Measurements from ENCODE around the gene AGBL2. TPM values are rescaled to one million over a fixed set of nuclear protein-coding genes. Genes with fewer than 3 reads are reported as not detected.

The AGBL2 gene
- total RNA-seq, 1 experiment from 2014 or later: 3.0 TPM

DNA sequence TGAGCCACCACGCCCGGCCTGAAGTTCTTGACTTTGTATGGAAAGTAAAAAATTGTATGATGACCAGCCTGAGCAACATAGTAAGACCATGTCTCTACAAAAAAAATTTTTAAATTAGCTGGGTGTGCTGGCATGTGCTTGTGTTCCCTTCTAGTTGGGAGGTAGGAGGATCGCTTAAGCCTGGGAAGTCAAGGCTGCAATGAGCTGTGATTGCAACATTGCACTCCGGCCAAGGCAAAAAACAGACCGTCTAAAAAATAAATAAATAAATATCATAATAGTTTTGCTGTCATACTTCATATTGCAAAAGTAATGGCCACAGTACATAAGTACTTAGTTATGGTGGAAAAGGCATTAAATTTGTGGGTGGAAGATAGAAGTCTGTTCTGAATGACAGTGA, 3.4 kb downstream of the AGBL2 start:
- H3K79me2 ChIP-seq (ENCODE audit: insufficient read depth, low read length): no peaks in the 10 kb centered on the region
- H2BK120ac ChIP-seq (ENCODE audit: low read depth, low read length, poor library complexity, severe bottlenecking): no peak overlapping the region
- no peak overlapping the region for H3K18ac ChIP-seq (ENCODE audit: insufficient read length, low read depth, low read length)
- no peak overlapping the region for H3K27ac Mint-ChIP-seq
- H3K14ac ChIP-seq (ENCODE audit: insufficient read depth, low read length): no peak overlapping the region
- H3K9me3 Mint-ChIP-seq: peaks cover 2 to 7% of the 10 kb centered on the region in 2 experiments; a peak in 2 of 5 replicates
- DNase-seq: no peak
- no peak overlapping the region for H3K4me2 ChIP-seq (ENCODE audit: insufficient read depth, insufficient read length, low read length)
- H2BK15ac ChIP-seq (ENCODE audit: low read depth, low read length): no peak overlapping the region
- peaks cover 6% of the 10 kb centered on the region for H3K23me2 ChIP-seq (ENCODE audit: insufficient read length, low read depth, low read length, poor library complexity, severe bottlenecking)
- no peak overlapping the region for H4K8ac ChIP-seq (replicated peaks; ENCODE audit: insufficient read length, low read depth, low read length)
- H3K27me3 ChIP-seq (ENCODE audit: insufficient read depth, low read length): no peaks in the 10 kb centered on the region
- H3K36me3 Mint-ChIP-seq (ENCODE audit: insufficient read depth in 1 of 3, low read depth in 3 of 3): peaks cover 8 to 21% (median 17%) of the 10 kb centered on the region in 3 experiments; a peak in 5 of 7 replicates
- no peak overlapping the region for H2AFZ ChIP-seq (ENCODE audit: low read length)
- H2AK5ac ChIP-seq (ENCODE audit: insufficient read length, low read length): no peak overlapping the region
- no peak overlapping the region for H4K5ac ChIP-seq (ENCODE audit: insufficient read length, low read depth, low read length)
- TF ChIP-seq, protein P1, sequence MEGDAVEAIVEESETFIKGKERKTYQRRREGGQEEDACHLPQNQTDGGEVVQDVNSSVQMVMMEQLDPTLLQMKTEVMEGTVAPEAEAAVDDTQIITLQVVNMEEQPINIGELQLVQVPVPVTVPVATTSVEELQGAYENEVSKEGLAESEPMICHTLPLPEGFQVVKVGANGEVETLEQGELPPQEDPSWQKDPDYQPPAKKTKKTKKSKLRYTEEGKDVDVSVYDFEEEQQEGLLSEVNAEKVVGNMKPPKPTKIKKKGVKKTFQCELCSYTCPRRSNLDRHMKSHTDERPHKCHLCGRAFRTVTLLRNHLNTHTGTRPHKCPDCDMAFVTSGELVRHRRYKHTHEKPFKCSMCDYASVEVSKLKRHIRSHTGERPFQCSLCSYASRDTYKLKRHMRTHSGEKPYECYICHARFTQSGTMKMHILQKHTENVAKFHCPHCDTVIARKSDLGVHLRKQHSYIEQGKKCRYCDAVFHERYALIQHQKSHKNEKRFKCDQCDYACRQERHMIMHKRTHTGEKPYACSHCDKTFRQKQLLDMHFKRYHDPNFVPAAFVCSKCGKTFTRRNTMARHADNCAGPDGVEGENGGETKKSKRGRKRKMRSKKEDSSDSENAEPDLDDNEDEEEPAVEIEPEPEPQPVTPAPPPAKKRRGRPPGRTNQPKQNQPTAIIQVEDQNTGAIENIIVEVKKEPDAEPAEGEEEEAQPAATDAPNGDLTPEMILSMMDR (conservative IDR thresholded peaks at IDR 0.05): no peak
- peaks cover 17 to 24% of the 10 kb centered on the region in 2 experiments for H3K4me1 Mint-ChIP-seq
- no peaks in the 10 kb centered on the region for H3K9me3 ChIP-seq (ENCODE audit: control insufficient read depth, low read depth, low read length)
- no peaks in the 10 kb centered on the region; the same call in 1 of the 2 replicates for H3K4me1 ChIP-seq (ENCODE audit: insufficient read depth, low read length)
- no peak overlapping the region for H4K91ac ChIP-seq (ENCODE audit: insufficient read length, low read depth, low read length)
- H3K27me3 Mint-ChIP-seq (ENCODE audit: low read depth): no peaks in the 10 kb centered on the region
- no peak overlapping the region for H2BK5ac ChIP-seq (ENCODE audit: insufficient read length, low read length)
- H3K79me1 ChIP-seq (ENCODE audit: insufficient read depth, low read depth, low read length, poor library complexity, severe bottlenecking): no peaks in the 10 kb centered on the region
- no peak overlapping the region for H2BK12ac ChIP-seq (ENCODE audit: insufficient read length, low read depth, low read length)
- H2BK20ac ChIP-seq (ENCODE audit: low read depth, low read length, poor library complexity, severe bottlenecking): no peak overlapping the region
- no CpG with 5 or more reads among the region's 5 CpGs for WGBS (ENCODE audit: extremely low coverage, insufficient read length, low lambda C conversion rate)
- H3K4me3 Mint-ChIP-seq: no peak overlapping the region
- no peak overlapping the region for H3K27ac ChIP-seq (ENCODE audit: insufficient read length, low read depth, low read length)
- H3K9ac ChIP-seq (ENCODE audit: extremely low read depth, insufficient read length, low read length): no peak overlapping the region
- H3K23ac ChIP-seq (ENCODE audit: insufficient read length, low read depth, low read length): no peak overlapping the region
- H3T11ph ChIP-seq (ENCODE audit: low read length): no peak overlapping the region
- no peak overlapping the region for H3K56ac ChIP-seq (ENCODE audit: insufficient read length, low read depth, low read length)
- no peak overlapping the region for H3K4ac ChIP-seq (ENCODE audit: low read depth, low read length)
- H4K20me1 ChIP-seq (ENCODE audit: control insufficient read depth, insufficient read depth, insufficient read length): no peaks in the 10 kb centered on the region

All from H9 (cell line).